Lower leg skin (tissue), 4 donors: ENCODE results near the gene GNG11. TPM values are rescaled to one million over a fixed set of nuclear protein-coding genes. Genes with fewer than 3 reads are reported as not detected.

Source experiments
- DNase-seq, 2 donors: peaks; one replicate each; pipeline ENCODE4 v3.0.0-alpha.2; 2019; ENCODE audit warnings: low spot score in 2 of 2
- H3K4me3 ChIP-seq: fragments of 200-600 bp; sonication (generic); 2 replicates; pipeline ENCODE4 v1.5.1; 2017; ENCODE audit warnings: mild to moderate bottlenecking, low read depth; ENCODE audit not compliant: poor library complexity, severe bottlenecking
- CTCF ChIP-seq, 3 donors: fragments of 450-650 bp; IDR thresholded peaks; one replicate each; pipeline ENCODE4 v1.5.1; 2016; ENCODE audit warnings: antibody characterized with exemption in 3 of 3, mild to moderate bottlenecking in 3 of 3, moderate library complexity in 2 of 3
- POLR2A ChIP-seq, 2 donors: fragments of 450-650 bp; IDR thresholded peaks; one replicate each; pipeline ENCODE4 v1.6.1; 2016 to 2017; ENCODE audit warnings: antibody characterized with exemption in 2 of 2, mild to moderate bottlenecking in 1 of 2, moderate library complexity in 1 of 2
- WGBS, 2 donors: methylation state at CpG; one replicate each; pipeline ENCODE4 v1.1.5; 2018; 5-methylcytosine and 5-hydroxymethylcytosine counted together
- intact Hi-C: fragments of 100-400 bp; cut with DNase I; formaldehyde crosslinking; loops from one replicate; pipeline ENCODE4 v1.15.0; 2023; ENCODE audit warnings: low total_unique reads
- total RNA-seq, 4 donors: library from RNA; depleted of rRNA; stranded (reverse); fragments of >200 nt; gene quantifications; one replicate each; pipeline ENCODE4 v1.1.0, GENCODE V29; 2016

Gene GNG11
- 1 to 10 TPM; 3.8 to 7.8 (median 5.2) TPM for total RNA-seq

GRCh38 chr7:93921607-93922566 is at the start of gene GNG11:
Gene GNG11 (plus strand): TSS chr7:93921735. CDS start chr7:93922138, 403 bp downstream.
- 2% methylated on average over 39 of the region's 39 CpGs for WGBS, 2 donors
- peak within 1 kb of the TSS; percentile 41 for H3K4me3 ChIP-seq
- peak; percentile 51 to 96 for DNase-seq
- TF ChIP-seq CTCF (IDR thresholded peaks at IDR 0.05) = no peak
- TF ChIP-seq POLR2A (IDR thresholded peaks at IDR 0.05) = no peak
- intact Hi-C loops = no loop called here

- DNase-seq = no peak
- WGBS, 2 donors = 80 to 86% methylated on average over 1 of the region's 1 CpG
- no peak for TF ChIP-seq POLR2A (IDR thresholded peaks at IDR 0.05)
- intact Hi-C loops = no loop called here
- no peak overlapping the region for H3K4me3 ChIP-seq
These were observed 47.4 kb upstream of the GNG11 start for GRCh38 chr7:93873998-93874574.

- intact Hi-C loops = no loop called here
- 80 to 82% methylated on average over 3 of the region's 3 CpGs for WGBS, 2 donors
- no peak overlapping the region for H3K4me3 ChIP-seq
- TF ChIP-seq POLR2A (IDR thresholded peaks at IDR 0.05) = no peak
- no peak for TF ChIP-seq CTCF (IDR thresholded peaks at IDR 0.05)
- no peak for DNase-seq
These were observed 43.8 kb upstream of the GNG11 start for GRCh38 chr7:93877742-93878141.

GRCh38 chr7:93879356-93879755 is 42.2 kb upstream of the GNG11 start:
- DNase-seq = no peak
- H3K4me3 ChIP-seq = no peak overlapping the region
- TF ChIP-seq POLR2A (IDR thresholded peaks at IDR 0.05) = no peak
- no peak for TF ChIP-seq CTCF (IDR thresholded peaks at IDR 0.05)
- intact Hi-C loops = no loop called here

- H3K4me3 ChIP-seq = no peak overlapping the region
- TF ChIP-seq POLR2A (IDR thresholded peaks at IDR 0.05) = no peak
- no peak for TF ChIP-seq CTCF (IDR thresholded peaks at IDR 0.05)
- no peak for DNase-seq
- intact Hi-C loops = no loop called here
These were observed 39.1 kb upstream of the GNG11 start for GRCh38 chr7:93882468-93882867.

GRCh38 chr7:93883078-93883916 is 38.2 kb upstream of the GNG11 start:
- TF ChIP-seq CTCF (IDR thresholded peaks at IDR 0.05) = no peak
- no peak for TF ChIP-seq POLR2A (IDR thresholded peaks at IDR 0.05)
- intact Hi-C loops = no loop called here
- no peak overlapping the region for H3K4me3 ChIP-seq
- WGBS, 2 donors = 77 to 84% methylated on average over 3 of the region's 3 CpGs
- no peak for DNase-seq
